HepG2 (cell line): ENCODE measurements around the gene ZFHX3. TPM values are rescaled to one million over a fixed set of nuclear protein-coding genes. Genes with fewer than 3 reads are reported as not detected.
A peak's percentile ranks its signal among the peaks of the same experiment; 100 is the strongest.

Source experiments
- AGO1 ChIP-seq: fragments of 200-400 bp; formaldehyde crosslinking; IDR thresholded peaks from 2 replicates; pipeline ENCODE4 v1.6.1; 2017; ENCODE audit warnings: mild to moderate bottlenecking, low read depth, low read length, moderate library complexity; ENCODE audit not compliant: poor library complexity, severe bottlenecking
- CCAR2 ChIP-seq: fragments of 200-400 bp; formaldehyde crosslinking; optimal IDR thresholded peaks from 2 replicates; pipeline ENCODE3; 2018; ENCODE audit warnings: low read depth, mild to moderate bottlenecking, low read length, moderate library complexity
- EED ChIP-seq: sonication (generic); formaldehyde crosslinking; IDR thresholded peaks from 2 replicates; pipeline ENCODE4 v1.5.0; 2020; ENCODE audit warnings: mild to moderate bottlenecking, missing genetic modification reagents
- JUND ChIP-seq: sonication (generic); formaldehyde crosslinking; IDR thresholded peaks from 2 replicates; pipeline ENCODE4 v1.8.0; 2022; ENCODE audit warnings: mild to moderate bottlenecking, missing genetic modification reagents
- MEF2D ChIP-seq: sonication (generic); formaldehyde crosslinking; IDR thresholded peaks from 2 replicates; pipeline ENCODE4 v1.5.1; 2020; ENCODE audit warnings: mild to moderate bottlenecking, missing genetic modification reagents
- PATZ1 ChIP-seq: sonication (generic); formaldehyde crosslinking; IDR thresholded peaks from 2 replicates; pipeline ENCODE4 v1.4.0; 2020; ENCODE audit warnings: missing genetic modification reagents
- RARA ChIP-seq: IDR thresholded peaks from 2 replicates; pipeline ENCODE4 v1.6.1; 2016; ENCODE audit warnings: missing genetic modification reagents, missing compliant biosample characterization
- SAFB2 ChIP-seq: sonication (generic); formaldehyde crosslinking; IDR thresholded peaks from 2 replicates; pipeline ENCODE4 v1.5.1; 2020; ENCODE audit warnings: missing genetic modification reagents, low read depth, mild to moderate bottlenecking, borderline replicate concordance
- TFE3 ChIP-seq: IDR thresholded peaks from 2 replicates; pipeline ENCODE4 v1.6.1; 2016
- UBTF ChIP-seq: sonication (generic); formaldehyde crosslinking; IDR thresholded peaks from 2 replicates; pipeline ENCODE4 v1.4.0; 2020; ENCODE audit warnings: mild to moderate bottlenecking, missing genetic modification reagents
- ZBTB10 ChIP-seq: sonication (generic); formaldehyde crosslinking; IDR thresholded peaks from 2 replicates; pipeline ENCODE4 v1.4.0; 2020; ENCODE audit warnings: missing genetic modification reagents, borderline replicate concordance
- ZNF160 ChIP-seq: sonication (generic); formaldehyde crosslinking; IDR thresholded peaks from 2 replicates; pipeline ENCODE4 v1.8.0; 2022; ENCODE audit warnings: mild to moderate bottlenecking, inconsistent platforms, missing genetic modification reagents
- ZNF343 ChIP-seq: sonication (generic); formaldehyde crosslinking; IDR thresholded peaks from 2 replicates; pipeline ENCODE4 v1.4.0; 2020; ENCODE audit warnings: mild to moderate bottlenecking, missing genetic modification reagents
- ZNF383 ChIP-seq: sonication (generic); formaldehyde crosslinking; IDR thresholded peaks from 2 replicates; pipeline ENCODE4 v1.4.0; 2020; ENCODE audit warnings: missing genetic modification reagents, mild to moderate bottlenecking, borderline replicate concordance
- ZNF530 ChIP-seq: sonication (generic); formaldehyde crosslinking; IDR thresholded peaks from 2 replicates; pipeline ENCODE4 v1.5.0; 2020; ENCODE audit warnings: low read depth, mild to moderate bottlenecking, missing genetic modification reagents
- ZNF546 ChIP-seq: sonication (generic); formaldehyde crosslinking; conservative IDR thresholded peaks from 2 replicates; pipeline ENCODE4 v1.8.1; 2023; ENCODE audit warnings: mild to moderate bottlenecking, missing genetic modification reagents
- polyA plus RNA-seq, 8 experiments: library from polyadenylated mRNA; depleted of rRNA in 3 of 8; stranded (reverse) in 7 of 8; unstranded in 1 of 8; fragments of >200 nt; fragmentation: Illumina TruSeq in 4 of 8; extraction: Trizol in 4 of 8; gene quantifications; 2 replicates each; pipeline versions ENCODE4 v1.2.1 to v1.2.3, GENCODE V29; 2011 to 2016; ENCODE audit warnings: low read depth in 4 of 8, missing spikeins in 1 of 8, mixed read lengths in 1 of 8; ENCODE audit not compliant: insufficient read depth in 1 of 8
- total RNA-seq, 5 experiments: library from RNA; depleted of rRNA; stranded (reverse); fragments of >200 nt; fragmentation: Illumina TruSeq; extraction: Trizol; gene quantifications; 2 replicates each; pipeline ENCODE4 v1.2.3, GENCODE V29; 2016; ENCODE audit warnings: low read depth in 1 of 5
- TF ChIP-seq, protein P1 (sequence below): sonication (generic); formaldehyde crosslinking; IDR thresholded peaks from 2 replicates; pipeline ENCODE4 v1.5.0; 2020; ENCODE audit warnings: mild to moderate bottlenecking, missing genetic modification reagents, borderline replicate concordance

The ZFHX3 gene
- total and polyA plus RNA-seq, 2 of the 13 experiments (the other 11 are each of a cell fraction or from before 2014, with no cell fraction given): 5.0 to 6.0 TPM

DNA sequence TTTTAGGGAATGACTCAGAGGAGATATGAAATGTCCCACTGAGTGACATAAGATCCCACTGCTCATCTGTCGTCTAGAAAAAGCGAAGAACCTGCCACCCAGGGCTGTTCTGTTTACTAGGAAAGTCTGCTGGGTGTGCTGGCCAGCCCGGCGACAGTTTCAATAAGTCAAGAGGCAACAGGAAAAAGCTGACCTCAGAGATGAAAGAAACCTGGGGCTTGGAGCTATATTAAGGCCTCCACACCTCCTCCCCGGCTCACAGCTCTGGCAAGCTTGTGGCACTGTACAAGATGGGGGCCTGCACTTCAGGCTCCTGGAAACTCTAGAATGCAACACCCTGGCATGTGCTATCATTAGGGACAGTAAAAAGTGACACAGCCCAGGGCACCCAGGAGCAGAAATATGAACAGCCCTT is 10.6 kb downstream of the ZFHX3 start (continued):
- TF ChIP-seq ZBTB10 (CRISPR knock-in tag): no peak
- no peak; the same call in 1 of the 2 replicates for TF ChIP-seq PATZ1
- 0 out of 2 replicates have a peak, but pooled peaks have one; percentile 13 for TF ChIP-seq RARA
- TF ChIP-seq JUND (CRISPR knock-in tag): no peak
- TF ChIP-seq, protein P1, sequence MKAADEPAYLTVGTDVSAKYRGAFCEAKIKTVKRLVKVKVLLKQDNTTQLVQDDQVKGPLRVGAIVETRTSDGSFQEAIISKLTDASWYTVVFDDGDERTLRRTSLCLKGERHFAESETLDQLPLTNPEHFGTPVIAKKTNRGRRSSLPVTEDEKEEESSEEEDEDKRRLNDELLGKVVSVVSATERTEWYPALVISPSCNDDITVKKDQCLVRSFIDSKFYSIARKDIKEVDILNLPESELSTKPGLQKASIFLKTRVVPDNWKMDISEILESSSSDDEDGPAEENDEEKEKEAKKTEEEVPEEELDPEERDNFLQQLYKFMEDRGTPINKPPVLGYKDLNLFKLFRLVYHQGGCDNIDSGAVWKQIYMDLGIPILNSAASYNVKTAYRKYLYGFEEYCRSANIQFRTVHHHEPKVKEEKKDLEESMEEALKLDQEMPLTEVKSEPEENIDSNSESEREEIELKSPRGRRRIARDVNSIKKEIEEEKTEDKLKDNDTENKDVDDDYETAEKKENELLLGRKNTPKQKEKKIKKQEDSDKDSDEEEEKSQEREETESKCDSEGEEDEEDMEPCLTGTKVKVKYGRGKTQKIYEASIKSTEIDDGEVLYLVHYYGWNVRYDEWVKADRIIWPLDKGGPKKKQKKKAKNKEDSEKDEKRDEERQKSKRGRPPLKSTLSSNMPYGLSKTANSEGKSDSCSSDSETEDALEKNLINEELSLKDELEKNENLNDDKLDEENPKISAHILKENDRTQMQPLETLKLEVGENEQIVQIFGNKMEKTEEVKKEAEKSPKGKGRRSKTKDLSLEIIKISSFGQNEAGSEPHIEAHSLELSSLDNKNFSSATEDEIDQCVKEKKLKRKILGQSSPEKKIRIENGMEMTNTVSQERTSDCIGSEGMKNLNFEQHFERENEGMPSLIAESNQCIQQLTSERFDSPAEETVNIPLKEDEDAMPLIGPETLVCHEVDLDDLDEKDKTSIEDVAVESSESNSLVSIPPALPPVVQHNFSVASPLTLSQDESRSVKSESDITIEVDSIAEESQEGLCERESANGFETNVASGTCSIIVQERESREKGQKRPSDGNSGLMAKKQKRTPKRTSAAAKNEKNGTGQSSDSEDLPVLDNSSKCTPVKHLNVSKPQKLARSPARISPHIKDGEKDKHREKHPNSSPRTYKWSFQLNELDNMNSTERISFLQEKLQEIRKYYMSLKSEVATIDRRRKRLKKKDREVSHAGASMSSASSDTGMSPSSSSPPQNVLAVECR (CRISPR knock-in tag): no peak
- no peak for TF ChIP-seq EED (CRISPR knock-in tag)
- TF ChIP-seq AGO1: no peak
- no peak for TF ChIP-seq ZNF383 (CRISPR knock-in tag)
- TF ChIP-seq TFE3 (CRISPR knock-in tag): peak; percentile 26; the same call in 1 of the 2 replicates
- no peak for TF ChIP-seq ZNF546 (CRISPR knock-in tag)
- no peak for TF ChIP-seq MEF2D (CRISPR knock-in tag)
- TF ChIP-seq UBTF (CRISPR knock-in tag): no peak
- TF ChIP-seq ZNF160: no peak
- TF ChIP-seq SAFB2 (CRISPR knock-in tag): no peak
- TF ChIP-seq ZNF530 (CRISPR knock-in tag): no peak
- TF ChIP-seq CCAR2: no peak
- TF ChIP-seq ZNF343 (CRISPR knock-in tag): no peak
